Middle frontal gyrus (tissue), 1 donor: ENCODE results near the gene TRIM25.

Experiments
- DNase-seq: peaks from one replicate; pipeline ENCODE4 v3.0.0-alpha.2; 2015; ENCODE audit warnings: low spot score; ENCODE audit errors: extremely low spot score

The TRIM25 gene

DNA sequence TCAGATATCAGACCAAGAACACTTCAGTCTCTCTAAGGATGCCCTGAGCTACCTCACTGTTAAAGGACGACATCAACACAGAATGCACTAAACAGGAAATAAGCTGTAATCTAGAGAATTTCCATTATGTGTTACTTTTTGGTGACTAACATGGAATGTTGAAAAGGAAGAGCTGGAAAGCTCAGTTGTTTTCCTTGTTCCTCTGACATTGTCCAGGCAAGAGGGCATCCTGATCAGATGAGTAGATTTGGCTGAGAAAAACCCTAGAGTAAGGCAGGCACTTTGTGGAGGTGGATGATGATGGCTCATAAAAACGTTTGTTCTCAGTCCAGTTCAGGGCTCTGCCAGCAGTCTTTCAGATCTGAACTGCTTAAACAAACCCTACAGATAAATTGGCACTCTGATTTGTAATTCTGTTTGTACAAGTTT, 45.9 kb downstream of the TRIM25 start:
- DNase-seq, result no peak

DNA sequence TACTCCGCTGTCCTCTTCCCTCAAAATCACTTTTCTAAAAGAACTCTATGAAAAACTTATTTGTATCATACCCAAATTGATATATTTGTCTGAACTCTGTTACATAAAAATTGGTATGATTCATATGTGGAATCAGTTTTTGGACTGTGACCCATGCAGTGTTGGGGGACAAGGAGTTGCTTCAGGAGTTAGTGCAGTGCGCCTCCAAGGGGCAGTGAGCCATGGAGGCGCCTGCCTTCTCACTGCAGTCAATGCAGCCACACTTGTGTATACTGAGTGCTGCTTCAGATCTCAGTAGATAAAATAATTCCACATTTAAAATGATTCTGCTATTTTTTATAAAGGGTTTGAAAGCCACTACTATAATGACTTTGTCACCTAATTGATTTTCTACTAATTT, 47.4 kb downstream of the TRIM25 start:
- DNase-seq, result no peak

DNA sequence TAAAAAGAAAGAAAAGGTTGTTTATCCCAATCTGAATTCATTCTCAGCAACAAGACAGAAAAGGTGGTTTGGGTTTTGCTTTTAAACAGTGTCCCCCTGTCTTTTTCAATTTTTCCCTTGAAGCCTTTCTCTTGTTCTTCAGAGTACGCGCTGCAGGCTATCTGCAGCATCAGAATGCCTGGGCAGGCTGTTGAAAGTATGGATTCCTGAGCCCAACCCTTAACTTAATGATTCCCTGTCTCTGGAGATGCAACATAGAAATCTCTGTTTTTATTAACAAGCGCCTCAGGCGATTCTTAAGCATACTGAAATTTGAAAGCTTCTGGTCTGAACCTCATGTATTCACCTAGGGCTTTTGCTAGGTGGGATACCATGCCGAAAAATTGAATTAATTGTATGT, 47.8 kb downstream of the TRIM25 start:
- DNase-seq, result no peak

DNA sequence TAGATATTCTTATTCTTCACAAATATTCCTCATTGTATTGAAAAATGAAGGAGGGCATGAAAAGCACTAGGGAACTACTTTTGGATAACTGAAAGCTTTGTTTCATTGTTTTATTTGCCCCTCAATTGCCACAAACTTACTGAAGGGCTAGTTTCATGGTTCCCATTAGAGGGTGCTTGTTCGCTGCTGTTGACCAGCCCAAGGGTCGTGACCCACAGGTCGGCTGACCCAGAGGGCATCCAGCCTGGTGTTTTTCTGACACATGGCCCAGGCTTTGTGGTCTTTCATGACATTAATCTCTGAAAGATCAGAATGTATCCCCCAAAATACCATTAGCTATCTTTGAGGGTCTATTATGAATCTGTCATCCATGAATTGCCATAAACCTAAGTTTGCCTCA, 49.9 kb downstream of the TRIM25 start:
- DNase-seq, result no peak

DNA sequence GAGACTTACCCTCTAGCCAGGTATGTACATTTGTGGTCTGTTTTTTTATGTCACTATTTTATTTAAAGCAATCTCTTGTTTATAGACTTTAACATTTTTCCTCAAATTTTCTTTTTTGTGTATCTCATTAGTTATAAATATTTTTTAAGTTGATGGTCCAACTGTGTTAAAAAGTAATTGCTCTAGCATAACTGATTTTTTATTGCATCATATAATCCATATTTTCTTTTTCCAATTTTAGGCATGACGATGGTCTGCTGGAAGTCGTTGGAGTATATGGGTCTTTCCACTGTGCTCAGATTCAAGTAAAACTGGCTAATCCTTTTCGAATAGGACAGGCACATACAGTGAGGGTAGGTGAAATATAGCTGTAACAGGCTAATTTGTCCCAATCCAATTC, 52.0 kb downstream of the TRIM25 start:
- no peak for DNase-seq

DNA sequence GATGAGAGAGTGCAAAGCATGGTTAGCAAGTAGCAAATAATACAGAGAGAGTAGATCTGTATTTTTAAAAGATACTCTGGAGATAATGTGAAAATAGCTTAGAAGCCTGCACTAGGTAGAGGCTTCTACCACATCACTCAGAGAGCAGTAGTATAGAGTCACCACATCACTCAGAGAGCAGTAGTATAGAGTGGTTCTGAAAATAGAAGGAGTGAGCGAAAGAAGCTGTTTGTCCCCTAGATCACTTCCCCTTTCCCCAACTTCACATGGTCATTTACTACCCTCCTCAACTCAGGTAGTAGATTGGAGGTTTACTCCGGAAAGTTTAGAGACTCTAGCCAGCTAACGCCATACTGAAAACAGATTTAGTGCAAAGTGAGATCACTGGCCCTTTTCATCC, 62.8 kb downstream of the TRIM25 start:
- no peak for DNase-seq

DNA sequence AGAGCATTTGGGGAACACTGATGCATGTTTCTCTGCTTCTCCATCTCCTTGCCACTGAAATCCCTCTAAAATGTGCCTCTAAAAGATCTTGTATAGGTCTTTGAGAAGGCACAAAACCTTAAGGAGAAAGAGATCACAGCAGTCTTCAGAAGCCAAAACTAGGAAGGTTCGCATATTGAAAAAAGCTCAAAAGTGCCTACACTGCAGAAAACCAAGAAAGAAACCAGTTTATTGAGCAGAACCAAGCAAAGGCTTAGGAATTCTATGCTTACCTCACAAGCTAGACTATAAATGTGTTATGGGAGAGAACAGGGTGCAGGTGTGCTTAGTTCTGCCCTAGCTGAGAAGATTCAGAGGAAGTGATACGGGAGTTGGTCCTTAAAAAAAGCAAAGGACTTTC, 63.3 kb downstream of the TRIM25 start:
- DNase-seq, result no peak

DNA sequence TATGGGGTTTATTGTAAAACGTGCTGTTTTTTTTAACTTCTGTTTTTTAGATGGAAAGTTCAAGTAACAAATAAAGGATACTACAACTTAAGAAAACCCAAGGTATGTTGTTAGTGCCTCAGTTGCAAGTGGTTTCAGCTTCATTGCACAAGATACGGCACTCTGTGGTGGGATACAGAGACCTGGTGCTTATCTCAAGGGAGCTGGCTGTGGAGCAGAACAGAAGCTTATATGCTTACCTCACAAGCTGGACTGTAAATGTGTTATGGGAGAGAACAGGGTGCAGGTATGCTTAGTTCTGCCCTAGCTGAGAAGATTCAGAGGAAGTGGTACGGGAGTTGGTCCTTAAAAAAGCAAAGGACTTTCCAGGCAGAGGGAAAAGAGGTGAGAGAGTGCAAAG, 64.7 kb downstream of the TRIM25 start:
- DNase-seq, result no peak

DNA sequence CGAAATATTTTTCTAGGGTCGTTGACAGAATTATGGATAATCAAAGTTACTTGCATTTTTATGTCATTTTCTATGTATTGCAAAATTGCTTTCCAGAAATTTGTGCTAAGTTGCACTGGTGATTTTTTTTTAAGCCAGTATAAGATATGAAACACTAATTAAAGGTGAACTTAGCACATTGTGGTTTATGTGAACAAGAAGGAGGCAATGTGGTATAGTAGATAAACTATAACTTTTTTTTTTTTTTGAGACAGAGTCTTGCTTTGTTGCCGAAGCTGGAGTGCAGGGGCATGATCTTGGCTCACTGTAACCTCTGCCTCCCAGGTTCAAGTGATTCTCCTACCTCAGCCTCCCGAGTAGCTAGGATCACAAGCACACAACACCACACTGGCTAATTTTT, 66.7 kb downstream of the TRIM25 start:
- DNase-seq, result no peak

DNA sequence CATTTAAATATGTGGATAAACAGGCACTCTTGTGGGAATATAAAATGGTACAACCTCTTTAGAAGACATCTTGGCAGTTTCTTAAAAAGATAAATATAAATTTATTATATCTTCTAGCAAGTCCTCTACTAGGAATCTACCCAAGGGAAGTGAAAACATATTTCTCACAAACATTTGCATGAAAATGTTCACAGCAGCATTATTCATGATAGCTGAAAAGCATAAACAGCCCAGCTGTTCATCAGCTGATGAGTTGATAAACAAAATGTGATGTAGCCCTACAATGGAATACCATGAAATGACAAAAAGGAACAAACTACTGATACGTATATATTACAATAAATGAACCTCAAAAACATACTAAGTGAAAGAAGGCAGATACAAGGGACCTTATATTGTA, 67.9 kb downstream of the TRIM25 start:
- no peak for DNase-seq

DNA sequence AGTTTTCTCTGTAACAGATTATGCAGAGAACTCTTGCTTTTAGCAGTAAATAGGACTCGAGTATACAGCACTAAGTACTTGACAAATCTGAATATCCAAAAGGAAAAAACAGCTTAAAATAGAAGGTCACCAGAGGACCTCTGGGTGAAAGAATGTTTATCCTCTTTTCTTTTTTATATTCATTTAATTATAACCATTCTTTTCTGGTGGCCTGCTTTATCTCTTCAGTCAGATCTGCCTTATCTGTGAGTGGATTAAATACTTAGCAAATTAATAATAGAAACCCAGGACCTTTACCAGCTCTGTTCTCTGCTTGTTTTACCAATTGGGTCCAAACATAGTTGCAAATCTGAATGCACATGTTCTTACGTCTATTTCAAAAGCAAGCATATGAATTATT, 71.3 kb downstream of the TRIM25 start:
- no peak for DNase-seq

DNA sequence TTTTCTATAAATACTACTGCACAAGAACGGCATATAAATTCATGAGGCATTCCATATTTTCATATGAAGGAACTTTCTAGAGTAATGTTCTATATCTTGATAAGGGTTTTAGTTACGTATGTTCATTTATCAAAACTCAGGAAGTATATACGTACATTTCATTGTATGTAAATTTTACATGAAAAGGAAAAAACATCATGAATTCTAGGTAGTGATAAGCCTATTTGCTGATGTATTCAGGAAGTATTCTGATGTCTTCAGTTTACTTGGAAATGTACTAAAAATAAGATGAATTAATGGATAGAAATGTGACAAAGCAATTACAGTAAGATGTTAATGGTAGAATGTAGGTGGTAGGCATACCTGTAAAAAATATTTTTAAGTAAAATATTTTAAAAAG, 75.2 kb downstream of the TRIM25 start:
- DNase-seq, result no peak
